SU-DHL-6 (cell line): ENCODE data around the gene PPP2R2B.
"Not testable (repeated sequence)": the region's sequence is repeated elsewhere in the genome, so short reads cannot be mapped to it uniquely, and the experiment has no call there.

Experiments
- EZH2phosphoT487 ChIP-seq: fragments of 200-600 bp; sonication (generic), shearing (Covaris generic); conservative IDR thresholded peaks from 2 replicates; pipeline ENCODE4 v1.6.1; 2018; ENCODE audit warnings: mild to moderate bottlenecking, antibody characterized with exemption, low read length, moderate library complexity, mixed read lengths
- TF ChIP-seq, protein P1 (sequence below): fragments of 200-600 bp; sonication (generic); IDR thresholded peaks from one replicate; pipeline ENCODE4 v1.5.1; 2017; ENCODE audit warnings: antibody characterized with exemption, mild to moderate bottlenecking, low read length, moderate library complexity; ENCODE audit not compliant: insufficient read depth, poor library complexity, severe bottlenecking

DNA sequence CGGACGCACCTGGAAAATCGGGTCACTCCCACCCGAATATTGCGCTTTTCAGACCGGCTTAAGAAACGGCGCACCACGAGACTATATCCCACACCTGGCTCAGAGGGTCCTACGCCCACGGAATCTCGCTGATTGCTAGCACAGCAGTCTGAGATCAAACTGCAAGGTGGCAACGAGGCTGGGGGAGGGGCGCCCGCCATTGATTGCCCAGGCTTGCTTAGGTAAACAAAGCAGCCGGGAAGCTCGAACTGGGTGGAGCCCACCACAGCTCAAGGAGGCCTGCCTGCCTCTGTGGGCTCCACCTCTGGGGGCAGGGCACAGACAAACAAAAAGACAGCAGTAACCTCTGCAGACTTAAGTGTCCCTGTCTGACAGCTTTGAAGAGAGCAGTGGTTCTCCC lies 268.8 kb downstream of the PPP2R2B start:
- TF ChIP-seq, protein P1, sequence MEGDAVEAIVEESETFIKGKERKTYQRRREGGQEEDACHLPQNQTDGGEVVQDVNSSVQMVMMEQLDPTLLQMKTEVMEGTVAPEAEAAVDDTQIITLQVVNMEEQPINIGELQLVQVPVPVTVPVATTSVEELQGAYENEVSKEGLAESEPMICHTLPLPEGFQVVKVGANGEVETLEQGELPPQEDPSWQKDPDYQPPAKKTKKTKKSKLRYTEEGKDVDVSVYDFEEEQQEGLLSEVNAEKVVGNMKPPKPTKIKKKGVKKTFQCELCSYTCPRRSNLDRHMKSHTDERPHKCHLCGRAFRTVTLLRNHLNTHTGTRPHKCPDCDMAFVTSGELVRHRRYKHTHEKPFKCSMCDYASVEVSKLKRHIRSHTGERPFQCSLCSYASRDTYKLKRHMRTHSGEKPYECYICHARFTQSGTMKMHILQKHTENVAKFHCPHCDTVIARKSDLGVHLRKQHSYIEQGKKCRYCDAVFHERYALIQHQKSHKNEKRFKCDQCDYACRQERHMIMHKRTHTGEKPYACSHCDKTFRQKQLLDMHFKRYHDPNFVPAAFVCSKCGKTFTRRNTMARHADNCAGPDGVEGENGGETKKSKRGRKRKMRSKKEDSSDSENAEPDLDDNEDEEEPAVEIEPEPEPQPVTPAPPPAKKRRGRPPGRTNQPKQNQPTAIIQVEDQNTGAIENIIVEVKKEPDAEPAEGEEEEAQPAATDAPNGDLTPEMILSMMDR: not testable (repeated sequence)
- not testable (repeated sequence) for TF ChIP-seq EZH2phosphoT487
